NCI-H1092 (cell line): ENCODE results near the gene CGA.

Source experiments
- DNase-seq: peaks from one replicate; lab custom pipeline; 2025; lab: John Stamatoyannopoulos, UW

Gene CGA

GRCh38 chr6:87088076-87088475 lies 6.8 kb downstream of the CGA start:
- no peak for DNase-seq

GRCh38 chr6:87082160-87082721 lies 12.7 kb downstream of the CGA start:
- DNase-seq, result no peak

- peak; percentile 29 for DNase-seq
Observed at GRCh38 chr6:87078983-87079616, 15.8 kb downstream of the CGA start.

- DNase-seq, result no peak
Observed at GRCh38 chr6:87075168-87075567, 19.7 kb downstream of the CGA start.

- no peak for DNase-seq
Observed at GRCh38 chr6:87074101-87074621, 20.7 kb downstream of the CGA start.

- no peak for DNase-seq
Observed at GRCh38 chr6:87071683-87072082, 23.2 kb downstream of the CGA start.

GRCh38 chr6:87070741-87071140 lies 24.2 kb downstream of the CGA start:
- DNase-seq, result no peak

GRCh38 chr6:87068795-87069194 lies 26.1 kb downstream of the CGA start:
- no peak for DNase-seq

- DNase-seq, result peak; percentile 6
Observed at GRCh38 chr6:87066449-87067333, 28.2 kb downstream of the CGA start.

- DNase-seq, result no peak
Observed at GRCh38 chr6:87065117-87065516, 29.8 kb downstream of the CGA start.

- no peak for DNase-seq
Observed at GRCh38 chr6:87059943-87060342, 35.0 kb downstream of the CGA start.

GRCh38 chr6:87054143-87054833 lies 40.6 kb downstream of the CGA start:
- no peak for DNase-seq

- no peak for DNase-seq
Observed at GRCh38 chr6:87053312-87053711, 41.6 kb downstream of the CGA start.

GRCh38 chr6:87049779-87050178 lies 45.1 kb downstream of the CGA start:
- no peak for DNase-seq

- DNase-seq, result no peak
Observed at GRCh38 chr6:87045521-87046075, 49.3 kb downstream of the CGA start.

- DNase-seq, result no peak
Observed at GRCh38 chr6:87040729-87041128, 54.2 kb downstream of the CGA start.
